Measurements from ENCODE around the gene ENOX2. TPM values are rescaled to one million over a fixed set of nuclear protein-coding genes. Genes with fewer than 3 reads are reported as not detected.
A peak's percentile ranks its signal among the peaks of the same experiment; 100 is the strongest.

The ENOX2 gene
- polyA plus RNA-seq, 4 donors, result 3.2 to 14.5 (median 4.8) TPM

DNA sequence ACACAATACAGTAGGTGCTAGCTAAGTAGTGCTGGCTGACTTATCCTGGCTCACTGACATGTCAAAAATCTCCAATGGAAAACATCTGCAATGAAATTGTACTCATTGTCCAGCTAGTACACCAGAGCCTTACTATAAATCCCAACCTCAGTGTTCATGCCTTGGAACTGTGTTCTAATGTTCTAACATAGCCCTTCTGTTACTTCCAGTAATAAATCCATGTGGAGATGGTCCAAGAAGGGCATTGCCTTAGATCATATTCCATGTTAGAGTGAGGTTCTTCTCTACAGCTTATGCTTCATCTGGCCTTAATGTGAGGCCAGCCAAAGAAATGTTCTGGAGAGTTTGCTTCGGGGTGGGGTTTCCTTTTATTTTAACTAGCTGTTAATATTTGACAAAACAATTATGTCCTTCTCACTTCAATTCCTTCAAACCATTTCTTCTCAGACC, 25.1 kb downstream of the ENOX2 start:
- Histone ChIP-seq H3K27ac (ENCODE audit: low read depth in 1 of 3, low read length in 2 of 3) (peak overlapping the region in 1 of 3 donors; percentile 18), H3K27me3 (ENCODE audit: control insufficient read depth in 3 of 3, insufficient read depth in 3 of 3, low read length in 3 of 3) (no peaks in the 10 kb centered on the region), H3K36me3 (ENCODE audit: control insufficient read depth in 3 of 3, insufficient read depth in 2 of 3, low read depth in 1 of 3, low read length in 3 of 3) (no peaks in the 10 kb centered on the region), H3K4me3 (ENCODE audit: low read depth in 1 of 3, low read length in 3 of 3) (no peak overlapping the region), H3K4me1 (ENCODE audit: control insufficient read depth in 3 of 3, insufficient read depth in 2 of 3, low read depth in 1 of 3, low read length in 2 of 3) (peaks cover 0 to 3% (median 0%) of the 10 kb centered on the region in 3 donors), H3K9me3 (ENCODE audit: control insufficient read depth in 2 of 2, insufficient read depth in 1 of 2, low read depth in 1 of 2, low read length in 1 of 2) (no peaks in the 10 kb centered on the region)
- 12 to 66% (median 38%) methylated on average over 1 of the region's 1 CpG for WGBS, 3 donors
- peak in 1 of 2 donors; percentile 1 for DNase-seq
- no peak for FAIRE-seq

GRCh38 chrX:130876226-130876625, 26.8 kb downstream of the ENOX2 start:
- no peak for FAIRE-seq
- no peaks in the 10 kb centered on the region for H3K9me3 ChIP-seq (ENCODE audit: control insufficient read depth in 2 of 2, insufficient read depth in 1 of 2, low read depth in 1 of 2, low read length in 1 of 2)
- peaks cover 0 to 3% (median 0%) of the 10 kb centered on the region in 3 donors for H3K4me1 ChIP-seq (ENCODE audit: control insufficient read depth in 3 of 3, insufficient read depth in 2 of 3, low read depth in 1 of 3, low read length in 2 of 3)
- H3K36me3 ChIP-seq (ENCODE audit: control insufficient read depth in 3 of 3, insufficient read depth in 2 of 3, low read depth in 1 of 3, low read length in 3 of 3), result no peaks in the 10 kb centered on the region
- H3K4me3 ChIP-seq (ENCODE audit: low read depth in 1 of 3, low read length in 3 of 3), result no peak overlapping the region
- H3K27ac ChIP-seq (ENCODE audit: low read depth in 1 of 3, low read length in 2 of 3), result no peak overlapping the region
- DNase-seq, result no peak
- no peaks in the 10 kb centered on the region for H3K27me3 ChIP-seq (ENCODE audit: control insufficient read depth in 3 of 3, insufficient read depth in 3 of 3, low read length in 3 of 3)

DNA sequence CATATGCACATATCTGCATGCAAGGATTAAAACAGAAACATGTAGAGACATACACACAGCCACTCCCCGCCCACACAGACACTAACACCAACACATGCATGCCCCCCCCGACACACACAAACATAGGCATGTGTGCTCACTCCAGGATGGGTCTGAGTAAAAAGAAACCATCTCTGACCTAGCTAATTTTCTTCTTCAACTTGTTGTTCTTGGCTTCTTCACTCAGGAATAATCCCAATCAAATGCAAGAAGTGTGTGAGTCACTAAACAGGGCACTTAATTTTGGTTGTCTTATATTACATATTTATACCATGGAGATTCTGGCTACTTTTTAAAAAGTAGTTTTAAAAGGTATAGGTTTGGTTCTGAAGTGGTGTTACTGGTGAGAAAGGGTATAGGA, 28.3 kb downstream of the ENOX2 start:
- Histone ChIP-seq H3K36me3 (ENCODE audit: control insufficient read depth in 3 of 3, insufficient read depth in 2 of 3, low read depth in 1 of 3, low read length in 3 of 3) (no peaks in the 10 kb centered on the region), H3K27ac (ENCODE audit: low read depth in 1 of 3, low read length in 2 of 3) (no peak overlapping the region), H3K27me3 (ENCODE audit: control insufficient read depth in 3 of 3, insufficient read depth in 3 of 3, low read length in 3 of 3) (no peaks in the 10 kb centered on the region), H3K4me1 (ENCODE audit: control insufficient read depth in 3 of 3, insufficient read depth in 2 of 3, low read depth in 1 of 3, low read length in 2 of 3) (peaks cover 0 to 3% (median 0%) of the 10 kb centered on the region in 3 donors), H3K9me3 (ENCODE audit: control insufficient read depth in 2 of 2, insufficient read depth in 1 of 2, low read depth in 1 of 2, low read length in 1 of 2) (no peaks in the 10 kb centered on the region), H3K4me3 (ENCODE audit: low read depth in 1 of 3, low read length in 3 of 3) (no peak overlapping the region)
- 78 to 95% (median 93%) methylated on average over 2 of the region's 2 CpGs for WGBS, 3 donors
- DNase-seq (no peak), FAIRE-seq (no peak)

GRCh38 chrX:130869239-130869638, 33.8 kb downstream of the ENOX2 start:
- Histone ChIP-seq H3K4me3 (ENCODE audit: low read depth in 1 of 3, low read length in 3 of 3) (no peak overlapping the region), H3K27ac (ENCODE audit: low read depth in 1 of 3, low read length in 2 of 3) (no peak overlapping the region), H3K4me1 (ENCODE audit: control insufficient read depth in 3 of 3, insufficient read depth in 2 of 3, low read depth in 1 of 3, low read length in 2 of 3) (no peaks in the 10 kb centered on the region), H3K9me3 (ENCODE audit: control insufficient read depth in 2 of 2, insufficient read depth in 1 of 2, low read depth in 1 of 2, low read length in 1 of 2) (no peaks in the 10 kb centered on the region), H3K36me3 (ENCODE audit: control insufficient read depth in 3 of 3, insufficient read depth in 2 of 3, low read depth in 1 of 3, low read length in 3 of 3) (no peaks in the 10 kb centered on the region), H3K27me3 (ENCODE audit: control insufficient read depth in 3 of 3, insufficient read depth in 3 of 3, low read length in 3 of 3) (no peaks in the 10 kb centered on the region)
- WGBS, 3 donors, result 62 to 96% (median 90%) methylated on average over 3 of the region's 3 CpGs
- no peak for FAIRE-seq
- DNase-seq, result no peak

DNA sequence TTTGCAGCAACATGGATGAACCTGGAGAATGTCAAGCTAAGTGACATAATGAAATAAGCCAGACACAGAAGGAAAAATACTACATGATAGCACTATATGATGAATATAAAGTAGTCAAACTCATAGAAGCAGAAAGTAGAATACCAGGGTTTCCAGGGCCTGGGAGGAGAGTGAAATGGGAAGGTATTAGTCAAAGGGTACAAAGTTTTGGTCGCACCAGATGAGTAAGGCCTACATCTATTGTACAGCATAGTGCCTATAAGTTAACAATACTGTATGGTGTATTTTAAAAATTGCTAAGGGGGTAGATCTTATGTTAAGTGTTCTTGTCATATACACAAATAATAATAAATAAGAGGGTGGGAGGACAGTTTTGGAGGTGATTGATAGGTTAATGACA, 41.5 kb downstream of the ENOX2 start:
- Histone ChIP-seq H3K4me3 (ENCODE audit: low read depth in 1 of 3, low read length in 3 of 3) (no peak overlapping the region), H3K36me3 (ENCODE audit: control insufficient read depth in 3 of 3, insufficient read depth in 2 of 3, low read depth in 1 of 3, low read length in 3 of 3) (no peaks in the 10 kb centered on the region), H3K9me3 (ENCODE audit: control insufficient read depth in 2 of 2, insufficient read depth in 1 of 2, low read depth in 1 of 2, low read length in 1 of 2) (no peaks in the 10 kb centered on the region), H3K27me3 (ENCODE audit: control insufficient read depth in 3 of 3, insufficient read depth in 3 of 3, low read length in 3 of 3) (no peaks in the 10 kb centered on the region), H3K4me1 (ENCODE audit: control insufficient read depth in 3 of 3, insufficient read depth in 2 of 3, low read depth in 1 of 3, low read length in 2 of 3) (no peaks in the 10 kb centered on the region), H3K27ac (ENCODE audit: low read depth in 1 of 3, low read length in 2 of 3) (no peak overlapping the region)
- DNase-seq (no peak), FAIRE-seq (no peak)
- WGBS, 3 donors, result 70 to 100% (median 81%) methylated on average over 1 of the region's 1 CpG

DNA sequence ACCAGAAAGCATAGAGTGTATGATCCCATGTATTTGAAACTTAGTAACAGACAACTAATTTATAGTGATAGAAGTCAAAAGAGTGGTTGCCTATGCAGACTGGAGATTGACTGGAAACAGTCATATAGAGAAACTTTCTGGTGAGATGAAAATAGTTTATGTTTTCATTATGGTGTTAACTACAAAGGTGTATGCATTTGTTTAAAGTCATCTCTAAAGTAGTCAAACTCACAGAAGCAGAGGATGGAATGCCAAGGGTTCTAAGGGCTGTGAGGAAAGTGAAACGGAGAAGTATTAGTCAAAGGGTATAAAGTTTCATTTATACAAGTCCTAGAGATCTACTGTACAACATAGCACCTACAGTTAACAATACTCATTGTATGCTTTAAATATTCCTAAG, 45.8 kb downstream of the ENOX2 start:
- DNase-seq (no peak), FAIRE-seq (no peak)
- Histone ChIP-seq H3K36me3 (ENCODE audit: control insufficient read depth in 3 of 3, insufficient read depth in 2 of 3, low read depth in 1 of 3, low read length in 3 of 3) (no peaks in the 10 kb centered on the region), H3K4me1 (ENCODE audit: control insufficient read depth in 3 of 3, insufficient read depth in 2 of 3, low read depth in 1 of 3, low read length in 2 of 3) (no peaks in the 10 kb centered on the region), H3K27me3 (ENCODE audit: control insufficient read depth in 3 of 3, insufficient read depth in 3 of 3, low read length in 3 of 3) (no peaks in the 10 kb centered on the region), H3K4me3 (ENCODE audit: low read depth in 1 of 3, low read length in 3 of 3) (no peak overlapping the region), H3K27ac (ENCODE audit: low read depth in 1 of 3, low read length in 2 of 3) (no peak overlapping the region), H3K9me3 (ENCODE audit: control insufficient read depth in 2 of 2, insufficient read depth in 1 of 2, low read depth in 1 of 2, low read length in 1 of 2) (no peaks in the 10 kb centered on the region)
- 45 to 71% (median 71%) methylated on average over 1 of the region's 1 CpG for WGBS, 3 donors

- WGBS, 3 donors, result 61 to 94% (median 92%) methylated on average over 3 of the region's 3 CpGs
- DNase-seq, result no peak
- H3K4me1 ChIP-seq (ENCODE audit: control insufficient read depth in 3 of 3, insufficient read depth in 2 of 3, low read depth in 1 of 3, low read length in 2 of 3), result no peaks in the 10 kb centered on the region
- no peaks in the 10 kb centered on the region for H3K27me3 ChIP-seq (ENCODE audit: control insufficient read depth in 3 of 3, insufficient read depth in 3 of 3, low read length in 3 of 3)
- H3K27ac ChIP-seq (ENCODE audit: low read depth in 1 of 3, low read length in 2 of 3), result no peak overlapping the region
- no peak overlapping the region for H3K4me3 ChIP-seq (ENCODE audit: low read depth in 1 of 3, low read length in 3 of 3)
- no peaks in the 10 kb centered on the region for H3K36me3 ChIP-seq (ENCODE audit: control insufficient read depth in 3 of 3, insufficient read depth in 2 of 3, low read depth in 1 of 3, low read length in 3 of 3)
- FAIRE-seq, result no peak
- no peaks in the 10 kb centered on the region for H3K9me3 ChIP-seq (ENCODE audit: control insufficient read depth in 2 of 2, insufficient read depth in 1 of 2, low read depth in 1 of 2, low read length in 1 of 2)
Observed at GRCh38 chrX:130851569-130851968, 51.4 kb downstream of the ENOX2 start.

DNA sequence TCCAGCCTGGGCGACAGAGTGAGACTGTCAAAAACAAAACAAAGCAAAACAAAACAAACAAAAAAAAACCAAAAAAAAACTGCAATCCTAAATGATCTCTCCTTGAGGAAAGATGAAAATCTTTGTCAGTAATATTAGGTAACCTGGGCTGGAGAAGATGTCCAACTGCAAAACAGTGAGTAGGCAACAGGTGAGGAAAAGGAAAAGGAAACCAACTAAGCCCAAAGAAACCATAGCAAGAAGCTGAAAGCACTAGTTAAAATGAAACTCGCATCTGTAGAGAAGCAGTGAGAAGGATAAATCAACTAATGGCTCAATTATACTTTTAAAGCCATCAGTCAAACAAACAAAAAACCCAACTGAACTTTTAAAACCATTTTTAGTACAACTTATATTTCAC, 54.2 kb downstream of the ENOX2 start:
- peak; percentile 51 for FAIRE-seq
- no peak overlapping the region for H3K4me3 ChIP-seq (ENCODE audit: low read depth in 1 of 3, low read length in 3 of 3)
- whole genome bisulfite sequencing, 3 donors, result 62 to 79% (median 74%) methylated on average over 2 of the region's 2 CpGs
- no peaks in the 10 kb centered on the region for H3K36me3 ChIP-seq (ENCODE audit: control insufficient read depth in 3 of 3, insufficient read depth in 2 of 3, low read depth in 1 of 3, low read length in 3 of 3)
- DNase-seq, result no peak
- no peaks in the 10 kb centered on the region for H3K4me1 ChIP-seq (ENCODE audit: control insufficient read depth in 3 of 3, insufficient read depth in 2 of 3, low read depth in 1 of 3, low read length in 2 of 3)
- H3K9me3 ChIP-seq (ENCODE audit: control insufficient read depth in 2 of 2, insufficient read depth in 1 of 2, low read depth in 1 of 2, low read length in 1 of 2), result no peaks in the 10 kb centered on the region
- H3K27ac ChIP-seq (ENCODE audit: low read depth in 1 of 3, low read length in 2 of 3), result no peak overlapping the region
- H3K27me3 ChIP-seq (ENCODE audit: control insufficient read depth in 3 of 3, insufficient read depth in 3 of 3, low read length in 3 of 3), result no peaks in the 10 kb centered on the region

DNA sequence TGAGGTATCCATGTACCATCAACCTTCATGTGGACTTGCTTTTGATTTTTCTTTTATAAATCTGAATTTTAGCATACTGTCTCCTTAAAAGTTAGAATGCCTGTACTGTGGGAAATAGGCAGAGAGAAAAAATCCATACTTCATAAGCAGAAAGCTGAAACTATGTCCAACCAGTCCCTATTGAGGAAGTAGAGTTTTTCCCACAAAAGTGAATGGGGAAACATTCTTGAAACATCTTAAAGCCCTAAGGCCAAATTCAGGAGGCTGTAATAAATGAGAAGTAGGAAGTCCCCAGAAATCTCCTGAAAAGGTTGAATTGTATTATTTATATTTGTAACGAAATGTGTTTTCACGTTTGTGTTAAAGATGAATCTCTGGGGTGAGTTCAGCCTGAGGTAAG, 56.3 kb downstream of the ENOX2 start:
- no peak for FAIRE-seq

More for the DNA sequence above, 56.3 kb downstream of the ENOX2 start:
- H3K27me3 ChIP-seq (ENCODE audit: control insufficient read depth in 3 of 3, insufficient read depth in 3 of 3, low read length in 3 of 3), result no peaks in the 10 kb centered on the region
- H3K36me3 ChIP-seq (ENCODE audit: control insufficient read depth in 3 of 3, insufficient read depth in 2 of 3, low read depth in 1 of 3, low read length in 3 of 3), result no peaks in the 10 kb centered on the region
- 72 to 81% (median 78%) methylated on average over 2 of the region's 2 CpGs for WGBS, 3 donors
- no peak overlapping the region for H3K4me3 ChIP-seq (ENCODE audit: low read depth in 1 of 3, low read length in 3 of 3)
- H3K9me3 ChIP-seq (ENCODE audit: control insufficient read depth in 2 of 2, insufficient read depth in 1 of 2, low read depth in 1 of 2, low read length in 1 of 2), result no peaks in the 10 kb centered on the region
- H3K27ac ChIP-seq (ENCODE audit: low read depth in 1 of 3, low read length in 2 of 3), result no peak overlapping the region
- peaks cover 0 to 11% (median 1%) of the 10 kb centered on the region in 3 donors for H3K4me1 ChIP-seq (ENCODE audit: control insufficient read depth in 3 of 3, insufficient read depth in 2 of 3, low read depth in 1 of 3, low read length in 2 of 3)
- DNase-seq, result no peak

Data from small intestine (tissue), 7 donors.